Mesothelial cell of epicardium (in vitro differentiated cells): ENCODE measurements around the gene RRBP1. TPM values are rescaled to one million over a fixed set of nuclear protein-coding genes. Genes with fewer than 3 reads are reported as not detected.

Experiments
- DNase-seq, 2 experiments: peaks; one replicate each; pipeline ENCODE4 v3.0.0; 2021; ENCODE audit warnings: low spot score in 2 of 2; ENCODE audit not compliant: unreplicated experiment in 2 of 2
- H3K27ac Mint-ChIP-seq: 2 replicates; pipeline ENCODE4 v1.8.0; 2021; ENCODE audit warnings: mixed read lengths
- H3K27me3 Mint-ChIP-seq: 2 replicates; pipeline ENCODE4 v1.8.0; 2021; ENCODE audit warnings: low read depth, mixed read lengths
- H3K36me3 Mint-ChIP-seq: 2 replicates; pipeline ENCODE4 v1.8.0; 2021; ENCODE audit warnings: mixed read lengths
- H3K4me1 Mint-ChIP-seq: 2 replicates; pipeline ENCODE4 v1.8.0; 2021; ENCODE audit warnings: mixed read lengths
- H3K4me3 Mint-ChIP-seq: 2 replicates; pipeline ENCODE4 v1.8.0; 2021; ENCODE audit warnings: mild to moderate bottlenecking, moderate library complexity, mixed read lengths
- H3K9me3 Mint-ChIP-seq: 2 replicates; pipeline ENCODE4 v1.8.0; 2021; ENCODE audit warnings: mixed read lengths
- total RNA-seq: library from RNA; stranded (reverse); gene quantifications from 3 replicates; pipeline ENCODE4 v1.2.1, GENCODE V29; 2021
- TF ChIP-seq, protein P1 (sequence below): fragments of 200-600 bp; sonication (generic); IDR thresholded peaks from one replicate; pipeline ENCODE4 v1.5.0; 2021; ENCODE audit warnings: antibody characterized with exemption; ENCODE audit not compliant: unreplicated experiment

The RRBP1 gene
- total RNA-seq, 1 donor from 2014 or later: 211 TPM

DNA sequence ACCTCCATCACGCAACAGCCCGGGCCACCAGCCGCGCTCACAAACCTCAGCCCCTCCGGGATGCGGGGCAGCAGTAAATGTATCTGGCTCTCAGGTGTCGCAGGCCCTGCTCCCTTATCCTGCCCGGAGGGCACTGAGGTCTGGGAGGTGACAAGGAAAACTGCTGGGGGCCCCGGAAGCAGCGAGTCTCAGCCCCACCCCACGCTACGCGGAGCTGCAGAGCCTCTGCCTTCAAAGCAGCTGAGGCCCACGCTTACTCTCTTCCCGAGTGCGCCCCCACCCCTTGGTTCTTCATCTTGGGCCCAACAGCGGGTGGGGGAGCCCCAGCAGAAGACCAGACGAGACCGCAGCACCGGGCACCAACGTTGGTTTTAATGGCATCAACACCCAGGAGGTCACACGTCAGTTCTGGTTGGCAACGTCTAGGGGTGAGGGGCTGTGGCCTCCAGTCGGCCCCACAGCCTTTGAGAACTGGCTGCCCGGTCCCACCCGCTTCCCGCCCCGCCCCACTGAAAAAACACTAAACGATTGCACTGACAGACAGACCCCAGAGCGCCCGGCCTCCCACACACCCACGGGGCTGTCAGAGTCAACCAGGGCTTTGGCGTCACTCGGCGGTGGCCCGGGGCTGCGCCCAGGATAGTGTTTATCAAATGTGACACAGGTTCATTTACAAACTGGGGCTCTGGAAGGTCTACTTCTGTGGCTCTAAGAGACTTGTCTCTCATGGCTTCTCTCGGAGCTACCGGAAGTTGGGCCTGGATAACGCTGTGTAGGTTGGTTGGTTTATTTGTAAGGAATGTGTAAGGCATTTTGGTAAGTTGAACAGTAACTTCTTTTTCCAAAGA lies 68.5 kb downstream of the RRBP1 start:
- peak in 1 of 2 experiments; percentile 34 for DNase-seq
- Mint-ChIP-seq H3K27ac (peak overlapping the region; percentile 80), H3K4me3 (no peak overlapping the region), H3K4me1 (peaks cover 10% of the 10 kb centered on the region), H3K36me3 (peaks cover 8% of the 10 kb centered on the region), H3K9me3 (no peaks in the 10 kb centered on the region), H3K27me3 (no peaks in the 10 kb centered on the region)
- TF ChIP-seq, protein P1, sequence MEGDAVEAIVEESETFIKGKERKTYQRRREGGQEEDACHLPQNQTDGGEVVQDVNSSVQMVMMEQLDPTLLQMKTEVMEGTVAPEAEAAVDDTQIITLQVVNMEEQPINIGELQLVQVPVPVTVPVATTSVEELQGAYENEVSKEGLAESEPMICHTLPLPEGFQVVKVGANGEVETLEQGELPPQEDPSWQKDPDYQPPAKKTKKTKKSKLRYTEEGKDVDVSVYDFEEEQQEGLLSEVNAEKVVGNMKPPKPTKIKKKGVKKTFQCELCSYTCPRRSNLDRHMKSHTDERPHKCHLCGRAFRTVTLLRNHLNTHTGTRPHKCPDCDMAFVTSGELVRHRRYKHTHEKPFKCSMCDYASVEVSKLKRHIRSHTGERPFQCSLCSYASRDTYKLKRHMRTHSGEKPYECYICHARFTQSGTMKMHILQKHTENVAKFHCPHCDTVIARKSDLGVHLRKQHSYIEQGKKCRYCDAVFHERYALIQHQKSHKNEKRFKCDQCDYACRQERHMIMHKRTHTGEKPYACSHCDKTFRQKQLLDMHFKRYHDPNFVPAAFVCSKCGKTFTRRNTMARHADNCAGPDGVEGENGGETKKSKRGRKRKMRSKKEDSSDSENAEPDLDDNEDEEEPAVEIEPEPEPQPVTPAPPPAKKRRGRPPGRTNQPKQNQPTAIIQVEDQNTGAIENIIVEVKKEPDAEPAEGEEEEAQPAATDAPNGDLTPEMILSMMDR: no peak

DNA sequence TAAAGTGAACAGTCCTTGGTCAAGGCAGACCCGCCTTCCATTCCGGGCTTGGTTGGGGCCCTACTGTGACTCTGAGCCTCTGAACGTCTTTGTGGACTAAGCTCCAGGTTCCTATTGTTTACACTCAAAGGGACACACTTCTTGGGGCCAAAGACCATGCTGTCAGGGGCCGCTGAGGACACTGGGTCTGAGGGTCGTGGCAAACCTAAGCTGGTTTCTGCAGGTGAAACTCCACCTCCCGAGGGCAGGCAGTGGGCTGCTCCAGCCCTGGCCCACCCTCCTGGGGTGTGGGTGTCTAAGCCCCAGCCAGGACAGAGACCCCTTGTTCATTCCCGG lies 69.1 kb downstream of the RRBP1 start:
- no peaks in the 10 kb centered on the region for H3K9me3 Mint-ChIP-seq
- H3K27me3 Mint-ChIP-seq: no peaks in the 10 kb centered on the region
- peaks cover 10% of the 10 kb centered on the region for H3K4me1 Mint-ChIP-seq
- no peak for DNase-seq
- H3K36me3 Mint-ChIP-seq: peaks cover 8% of the 10 kb centered on the region
- H3K4me3 Mint-ChIP-seq: no peak overlapping the region
- H3K27ac Mint-ChIP-seq: peak overlapping the region; percentile 88
- TF ChIP-seq, protein P1: no peak

DNA sequence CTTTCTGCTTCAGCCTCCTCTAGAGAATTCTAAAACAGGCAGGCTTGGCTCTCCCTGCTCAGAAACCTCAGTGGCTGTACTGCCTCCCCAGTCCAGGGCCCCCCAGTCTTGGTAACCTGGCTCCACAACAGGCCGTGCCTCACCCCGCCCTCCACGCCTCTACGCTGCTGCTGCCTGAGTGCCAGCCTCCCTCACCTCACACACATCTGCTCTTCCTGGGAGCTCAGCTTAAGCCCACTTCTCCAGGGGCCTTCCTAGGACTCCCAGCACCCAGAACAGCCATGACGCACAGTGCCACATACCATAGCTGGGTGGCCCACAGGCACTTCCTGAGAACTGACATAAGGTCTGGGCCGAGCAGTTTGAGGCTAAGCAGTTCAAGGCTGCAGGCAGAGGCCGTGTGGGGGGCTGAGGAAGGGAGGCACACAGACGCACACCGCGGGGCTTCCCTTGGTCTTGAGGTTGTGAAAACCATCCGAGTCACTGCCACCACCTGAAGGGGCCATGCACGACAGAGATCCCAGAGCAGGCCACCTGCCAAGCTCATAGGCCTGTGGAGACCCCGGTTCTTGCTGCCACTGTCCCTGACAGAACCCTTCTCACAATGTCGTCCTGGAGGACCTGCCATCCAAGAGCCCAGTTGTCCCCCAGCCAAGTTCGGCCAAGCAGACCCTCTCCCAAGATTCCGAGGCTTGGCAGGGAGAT lies 69.6 kb downstream of the RRBP1 start:
- Mint-ChIP-seq H3K27me3 (no peaks in the 10 kb centered on the region), H3K27ac (peak overlapping the region; percentile 88), H3K4me1 (peaks cover 10% of the 10 kb centered on the region), H3K36me3 (peaks cover 10% of the 10 kb centered on the region), H3K4me3 (no peak overlapping the region), H3K9me3 (no peaks in the 10 kb centered on the region)
- peak in 1 of 2 experiments; percentile 39 for DNase-seq
- TF ChIP-seq, protein P1: no peak

DNA sequence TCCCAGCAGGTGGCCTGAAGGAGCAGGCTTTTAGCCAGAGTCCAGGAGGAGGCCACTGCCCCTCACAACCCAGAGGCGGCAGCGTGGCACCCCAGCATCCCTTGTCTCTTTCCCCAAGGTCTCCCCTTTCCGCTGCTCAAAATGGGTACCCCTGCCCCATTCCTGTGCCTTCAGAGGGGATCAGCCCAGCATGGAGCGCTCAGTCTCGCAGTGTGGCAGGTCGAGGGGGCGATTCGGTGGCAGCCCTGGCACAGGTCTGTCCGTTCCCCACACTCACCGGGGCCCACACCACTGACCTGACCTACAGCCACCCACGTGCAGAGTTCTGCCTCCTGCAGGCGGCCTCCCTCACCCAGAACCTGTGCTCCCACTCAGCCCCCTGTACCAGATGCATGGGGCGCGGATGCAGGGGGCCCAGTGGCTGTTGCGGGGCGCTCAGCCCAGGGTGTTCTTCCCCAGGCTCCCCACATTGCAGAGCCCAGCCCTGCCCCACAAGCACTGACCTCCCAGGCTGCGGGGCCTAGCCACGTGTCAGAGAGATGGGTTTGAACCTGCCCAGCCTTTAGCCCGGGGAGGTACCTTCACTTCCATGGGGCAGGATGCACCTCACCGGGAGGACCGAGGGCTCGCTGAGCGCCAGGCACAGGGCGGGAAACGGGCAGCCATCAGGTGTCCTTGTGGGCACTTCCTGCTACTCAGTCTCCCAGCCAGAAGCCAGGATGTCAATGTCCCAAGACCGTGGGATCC lies 70.3 kb downstream of the RRBP1 start:
- DNase-seq: peak in 1 of 2 experiments; percentile 39
- TF ChIP-seq, protein P1: peak; percentile 34
- peaks cover 10% of the 10 kb centered on the region for H3K36me3 Mint-ChIP-seq
- no peaks in the 10 kb centered on the region for H3K27me3 Mint-ChIP-seq
- H3K9me3 Mint-ChIP-seq: no peaks in the 10 kb centered on the region
- peaks cover 10% of the 10 kb centered on the region for H3K4me1 Mint-ChIP-seq
- no peak overlapping the region for H3K4me3 Mint-ChIP-seq
- H3K27ac Mint-ChIP-seq: peak overlapping the region; percentile 21

- no peak for DNase-seq
- TF ChIP-seq, protein P1: no peak
- Mint-ChIP-seq H3K36me3 (peaks cover 10% of the 10 kb centered on the region), H3K4me1 (peaks cover 10% of the 10 kb centered on the region), H3K27ac (peak overlapping the region; percentile 21), H3K9me3 (no peaks in the 10 kb centered on the region), H3K27me3 (no peaks in the 10 kb centered on the region), H3K4me3 (no peak overlapping the region)
These were observed 70.8 kb downstream of the RRBP1 start for GRCh38 chr20:17611290-17611539.
